SIG-M5 treated with dmso at 0.1 percent for 504 hours (cell line): ENCODE data around the gene CREBZF.
A peak's percentile ranks its signal among the peaks of the same experiment; 100 is the strongest.
"Not testable (repeated sequence)": the region's sequence is repeated elsewhere in the genome, so short reads cannot be mapped to it uniquely, and the experiment has no call there.

ENCODE experiments used
- DNase-seq: peaks from one replicate; lab custom pipeline; 2025; ENCODE audit not compliant: unreplicated experiment; lab: John Stamatoyannopoulos, UW

Gene CREBZF

GRCh38 chr11:85672105-85672902 lies 7.4 kb upstream of the CREBZF start:
- DNase-seq, result no peak

- not testable (repeated sequence) for DNase-seq
These were observed 6.2 kb upstream of the CREBZF start for GRCh38 chr11:85670949-85671663.

- DNase-seq, result no peak
These were observed 3.2 kb upstream of the CREBZF start for GRCh38 chr11:85668157-85668556.

GRCh38 chr11:85666687-85667086 lies 1.8 kb upstream of the CREBZF start:
- no peak for DNase-seq

- DNase-seq, result no peak
These were observed 804 bp upstream of the CREBZF start for GRCh38 chr11:85665733-85666132.

- DNase-seq, result peak; percentile 75
These were observed 945 bp downstream of the CREBZF start for GRCh38 chr11:85663753-85664614.

GRCh38 chr11:85663080-85663752 lies 1.7 kb downstream of the CREBZF start:
- peak; percentile 29 for DNase-seq

- DNase-seq, result no peak
These were observed 2.8 kb downstream of the CREBZF start for GRCh38 chr11:85661972-85662664.

- DNase-seq, result no peak
These were observed 6.7 kb downstream of the CREBZF start for GRCh38 chr11:85658180-85658579.

- DNase-seq, result no peak
These were observed 8.2 kb downstream of the CREBZF start for GRCh38 chr11:85656777-85657176.

GRCh38 chr11:85654343-85654742 lies 10.6 kb downstream of the CREBZF start:
- not testable (repeated sequence) for DNase-seq

- peak; percentile 34 for DNase-seq
These were observed 12.0 kb downstream of the CREBZF start for GRCh38 chr11:85652786-85653447.

- DNase-seq, result no peak
These were observed 13.8 kb downstream of the CREBZF start for GRCh38 chr11:85651118-85651517.

GRCh38 chr11:85647604-85648299 lies 17.2 kb downstream of the CREBZF start, which contains the start of gene TMEM126A:
TSS of gene TMEM126A (plus strand) at chr11:85647967. CDS start at chr11:85650256, 2,289 bp downstream.
- peak; percentile 85 for DNase-seq

- no peak for DNase-seq
These were observed 17.9 kb downstream of the CREBZF start for GRCh38 chr11:85647078-85647477.

GRCh38 chr11:85643191-85643614 lies 21.7 kb downstream of the CREBZF start:
- DNase-seq, result no peak

- DNase-seq, result no peak
These were observed 30.2 kb downstream of the CREBZF start for GRCh38 chr11:85634747-85635146.

- no peak for DNase-seq
These were observed 36.1 kb downstream of the CREBZF start for GRCh38 chr11:85628771-85629341.
